ENCODE data around the gene ARFIP2.

Gene ARFIP2

DNA sequence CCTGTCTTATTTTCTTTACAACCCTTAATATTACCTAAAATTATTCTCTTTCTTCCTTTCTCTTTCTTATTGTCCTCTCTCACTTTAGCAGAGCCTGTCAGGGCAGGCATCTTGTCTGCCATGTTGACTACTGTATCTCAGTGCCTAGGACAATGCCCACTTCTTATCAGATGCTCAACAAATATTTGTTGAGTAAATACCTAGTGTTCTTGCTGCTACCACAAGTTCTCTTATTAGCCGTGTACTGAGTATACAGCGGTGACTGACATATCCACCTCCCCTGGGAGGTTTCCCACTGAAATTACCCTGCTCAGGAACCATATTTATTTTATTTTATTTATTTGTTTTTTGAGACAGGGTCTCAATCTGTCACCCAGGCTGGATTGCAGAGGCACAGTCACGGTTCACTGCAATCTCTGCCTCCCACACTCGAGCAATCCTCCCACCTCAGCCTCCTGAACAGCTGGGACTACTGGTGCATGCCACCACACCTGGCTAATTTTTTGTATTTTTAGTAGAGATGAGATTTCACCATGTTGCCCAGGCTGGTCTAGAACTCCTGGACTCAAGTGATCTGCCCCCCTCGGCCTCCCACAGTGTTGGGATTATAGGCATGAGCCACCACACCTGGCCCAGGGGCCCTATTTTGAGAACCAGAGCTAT lies 47.0 kb downstream of the ARFIP2 start:
- TF ChIP-seq CTCF (IDR thresholded peaks at IDR 0.05) (no peak), ZFX (IDR thresholded peaks at IDR 0.05; ENCODE audit: borderline replicate concordance) (no peak)
- H3K27ac ChIP-seq = no peak overlapping the region

DNA sequence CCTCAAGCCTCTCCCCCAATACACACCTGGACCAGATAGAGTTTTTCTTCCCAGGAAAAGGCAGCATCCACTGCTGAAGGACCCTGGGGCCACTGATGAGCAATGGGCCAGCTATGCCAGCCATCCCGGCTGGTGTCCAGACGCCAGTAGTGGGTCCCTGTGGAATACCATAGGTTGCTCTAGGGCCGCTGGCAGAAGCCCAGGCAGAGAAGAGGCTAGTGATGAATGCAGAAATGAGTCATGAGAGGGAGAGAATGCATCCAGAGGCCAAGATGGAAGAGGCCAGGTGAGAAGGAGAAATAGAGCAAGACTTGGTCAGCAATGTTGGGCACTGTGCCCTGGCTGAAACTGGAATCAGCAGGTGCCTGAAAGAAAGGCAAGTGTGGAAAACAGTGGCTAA lies 49.3 kb downstream of the ARFIP2 start:
- no peak overlapping the region for H3K27ac ChIP-seq
- TF ChIP-seq CTCF (IDR thresholded peaks at IDR 0.05) = no peak
- TF ChIP-seq ZFX (IDR thresholded peaks at IDR 0.05; ENCODE audit: borderline replicate concordance) = no peak

- TF ChIP-seq CTCF (IDR thresholded peaks at IDR 0.05) = no peak
- no peak for TF ChIP-seq ZFX (IDR thresholded peaks at IDR 0.05; ENCODE audit: borderline replicate concordance)
- no peak overlapping the region for H3K27ac ChIP-seq
Observed at GRCh38 chr11:6427516-6427915, 53.6 kb downstream of the ARFIP2 start.

All from 22Rv1 (cell line).